Inferior parietal cortex (tissue), 1 donor: ENCODE data around the gene ZNF70.
"Not testable (repeated sequence)": the region's sequence is repeated elsewhere in the genome, so short reads cannot be mapped to it uniquely, and the experiment has no call there.

ENCODE experiments used
- DNase-seq: peaks from one replicate; pipeline ENCODE4 v3.0.0-alpha.2; 2016; ENCODE audit errors: extremely low spot score

The ZNF70 gene

GRCh38 chr22:23756891-23757290 lies 6.0 kb upstream of the ZNF70 start:
- DNase-seq, result no peak

DNA sequence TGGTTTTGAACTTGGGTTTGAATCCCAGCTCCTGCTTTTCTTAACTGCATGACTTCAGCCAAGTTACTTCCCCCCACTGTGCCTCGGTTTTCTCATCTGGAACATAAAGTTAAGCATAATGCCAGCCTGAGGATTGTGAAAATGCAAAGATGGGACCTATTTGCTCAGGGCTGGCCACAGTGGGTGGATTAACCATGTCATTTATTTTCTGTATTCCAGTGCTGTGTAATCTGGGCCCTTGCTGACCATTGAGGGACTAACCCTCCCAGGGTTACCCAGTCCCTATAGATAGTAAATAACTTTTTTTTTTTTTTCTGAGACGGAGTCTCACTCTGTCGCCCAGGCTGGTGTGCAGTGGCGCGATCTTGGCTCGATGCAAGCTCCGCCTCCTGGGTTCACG lies 4.8 kb upstream of the ZNF70 start:
- no peak for DNase-seq

DNA sequence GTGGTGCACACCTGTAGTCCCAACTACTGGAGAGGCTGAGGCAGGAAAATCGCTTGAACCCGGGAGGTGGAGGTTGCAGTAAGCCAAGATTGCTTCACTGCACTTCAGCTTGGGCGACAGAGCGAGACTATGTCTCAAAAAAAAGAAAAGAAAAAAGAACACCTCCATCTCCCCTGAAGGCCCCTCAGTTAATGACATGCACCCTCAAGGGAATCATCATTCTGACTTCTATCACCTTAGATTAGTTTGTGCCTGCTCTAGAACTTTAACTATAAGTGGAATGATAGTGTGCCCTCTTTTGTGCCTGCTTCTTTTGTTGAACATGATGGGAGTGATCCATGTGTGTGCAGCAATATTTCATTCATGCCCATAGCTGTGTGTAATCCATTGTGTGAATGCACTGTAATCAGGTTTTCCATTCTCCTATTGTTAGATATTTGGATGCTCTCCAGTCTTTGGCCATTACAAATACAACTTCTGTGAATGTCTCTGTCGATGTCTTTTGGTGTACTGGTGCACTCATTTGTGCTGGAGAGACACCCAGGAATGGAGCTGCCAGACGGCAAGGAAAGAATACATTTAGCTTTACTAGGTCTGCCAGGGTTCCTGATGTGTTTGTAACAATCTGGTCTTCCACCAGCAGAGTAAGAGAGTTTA lies 4.2 kb upstream of the ZNF70 start:
- DNase-seq, result peak; percentile 75

- DNase-seq, result no peak
These were observed 3.5 kb upstream of the ZNF70 start, which contains the start of gene VPREB3 for GRCh38 chr22:23754220-23754919. VPREB3 (minus strand) TSS chr22:23754425; CDS start chr22:23754363, 62 bp downstream.

DNA sequence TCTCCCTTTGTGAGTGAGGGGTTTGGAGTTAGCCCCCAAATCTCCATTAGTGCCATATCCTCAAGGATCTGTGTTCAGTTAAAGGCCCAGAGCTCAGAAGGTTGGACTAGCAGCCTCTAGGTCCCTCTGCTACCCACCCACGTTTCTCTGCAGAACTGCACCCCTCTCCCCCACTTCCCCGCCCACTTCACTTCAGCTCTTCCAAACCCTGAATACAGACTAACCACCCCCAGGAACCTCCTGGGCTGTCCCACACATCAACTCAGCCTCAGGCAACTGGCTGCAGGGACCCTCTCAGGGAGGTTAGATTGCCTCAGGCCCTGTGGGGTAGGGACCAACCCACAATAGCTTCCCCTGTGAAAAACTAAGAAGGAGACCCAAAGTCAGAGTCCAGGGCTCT lies 2.5 kb upstream of the ZNF70 start:
- no peak for DNase-seq

DNA sequence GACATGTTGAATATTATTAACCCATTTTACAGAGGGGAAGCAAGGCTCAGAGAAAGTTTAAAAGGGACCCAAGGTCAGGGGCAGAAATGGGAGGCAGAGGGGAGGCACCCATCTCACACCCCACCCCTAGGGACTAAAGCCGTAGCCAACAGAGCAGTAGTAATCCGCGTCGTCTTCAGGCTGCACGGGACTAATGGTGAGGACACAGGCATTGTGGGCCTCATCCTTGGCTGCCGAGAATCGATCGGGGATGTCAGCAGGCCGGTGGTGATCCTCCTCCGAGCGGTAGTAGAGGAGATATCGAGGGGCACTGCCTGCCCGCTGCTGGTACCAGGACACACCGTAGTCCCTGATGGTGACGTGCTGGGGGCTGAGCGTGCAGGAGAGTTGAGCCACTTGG lies 1.8 kb upstream of the ZNF70 start:
- no peak for DNase-seq

GRCh38 chr22:23752090-23752691 lies 1.3 kb upstream of the ZNF70 start:
- DNase-seq, result no peak

GRCh38 chr22:23751441-23751996 lies 607 bp upstream of the ZNF70 start:
- peak; percentile 9 for DNase-seq

GRCh38 chr22:23750367-23750713 lies 572 bp downstream of the ZNF70 start:
- peak; percentile 9 for DNase-seq

DNA sequence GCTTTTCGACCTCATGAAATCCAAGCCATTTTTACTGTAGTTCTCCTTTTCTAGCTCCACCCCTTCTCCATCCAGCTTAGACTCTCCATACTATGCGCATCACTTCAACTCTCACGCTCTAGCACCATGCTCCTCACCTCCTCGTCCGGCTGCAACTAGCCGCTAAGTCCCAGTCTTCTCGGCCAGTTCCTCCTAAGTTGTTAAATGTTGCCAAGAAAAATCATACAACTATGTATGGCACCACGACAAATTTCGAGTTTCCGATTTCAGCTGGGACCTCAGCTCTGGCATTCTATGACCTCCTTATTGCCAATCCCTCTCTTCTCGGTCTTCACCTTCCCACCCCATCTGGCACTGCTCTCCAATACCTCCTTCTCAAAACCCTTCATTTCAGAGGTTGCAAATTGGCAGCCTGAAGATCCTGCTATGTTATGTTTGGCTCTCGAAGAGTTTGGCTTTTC lies 1.0 kb downstream of the ZNF70 start:
- no peak for DNase-seq

DNA sequence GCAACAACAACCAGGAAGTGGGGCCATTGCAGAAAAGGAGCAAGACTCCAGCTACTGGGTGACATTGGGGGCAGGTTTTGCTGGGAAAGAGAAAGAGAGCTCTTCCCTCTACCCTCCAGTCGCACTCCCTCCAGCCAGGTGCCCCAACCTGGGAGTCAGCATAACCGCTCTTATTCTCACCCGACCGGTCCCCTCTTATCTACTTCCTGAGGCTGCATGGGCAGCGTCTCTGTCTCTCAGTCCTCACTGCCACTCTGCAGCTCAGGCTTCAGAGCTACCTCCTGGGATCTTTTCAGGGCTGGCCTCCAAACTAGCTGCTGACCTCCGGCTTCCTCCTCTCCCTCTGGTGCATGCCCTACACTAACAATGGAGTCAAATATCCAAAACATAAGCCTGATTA lies 5.1 kb downstream of the ZNF70 start:
- DNase-seq, result no peak

DNA sequence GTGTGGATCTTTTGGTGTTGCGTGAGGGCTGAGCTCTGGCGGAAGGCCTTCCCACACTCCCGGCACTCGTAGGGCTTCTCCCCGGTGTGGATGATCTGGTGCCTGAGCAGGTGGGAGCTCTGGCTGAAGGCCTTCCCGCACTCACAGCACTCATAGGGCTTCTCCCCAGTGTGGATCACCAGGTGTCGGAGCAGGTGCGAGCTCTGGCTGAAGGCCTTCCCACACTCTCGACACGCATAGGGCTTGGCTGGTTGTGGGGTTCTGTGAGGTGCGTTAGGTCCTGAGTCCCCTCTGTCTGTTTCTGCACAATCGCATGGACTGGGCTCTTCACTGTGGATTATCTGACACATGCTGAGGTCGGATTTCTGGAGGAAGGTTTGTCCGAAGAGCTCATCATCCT lies 6.4 kb downstream of the ZNF70 start:
- no peak for DNase-seq

GRCh38 chr22:23744001-23744400 lies 6.9 kb downstream of the ZNF70 start:
- DNase-seq, result no peak

- peak; percentile 13 for DNase-seq
These were observed 7.6 kb downstream of the ZNF70 start for GRCh38 chr22:23743303-23743705.

DNA sequence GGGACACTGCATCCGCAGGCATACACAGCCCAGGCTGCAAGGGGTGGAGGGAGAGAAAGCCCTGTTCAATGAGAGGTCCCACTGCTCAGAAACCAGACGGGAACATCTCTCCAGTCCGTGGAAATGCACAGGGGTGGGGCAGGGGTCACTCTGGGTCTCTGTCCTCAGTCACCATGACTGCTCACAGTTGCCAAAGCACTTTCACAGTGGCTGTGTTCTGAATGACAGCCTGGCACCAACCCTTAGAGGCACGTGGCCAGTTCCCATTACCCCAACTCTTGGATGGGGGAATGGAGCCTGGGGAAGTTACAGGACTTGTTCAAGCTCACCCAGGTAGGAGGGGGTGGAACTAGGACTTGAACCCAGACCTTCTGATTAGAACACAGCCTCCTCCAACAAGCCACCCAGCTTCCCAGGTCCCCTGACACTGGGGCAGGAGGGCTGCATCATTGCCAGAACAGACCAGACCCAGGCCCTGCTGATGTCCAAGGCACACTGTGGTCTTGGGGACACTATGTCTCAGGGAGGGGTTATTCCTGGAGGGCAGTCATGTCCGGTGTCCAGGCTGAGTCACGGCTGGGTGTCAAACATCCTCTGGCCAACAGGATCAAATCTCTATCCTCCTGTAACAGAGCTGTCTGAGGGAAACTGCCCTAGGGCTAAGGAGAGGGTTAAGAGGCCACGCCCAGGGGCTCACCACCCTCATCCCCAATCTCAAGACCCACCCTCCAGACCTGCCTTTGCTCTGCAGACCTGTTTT lies 8.2 kb downstream of the ZNF70 start:
- DNase-seq, result no peak

GRCh38 chr22:23737696-23738095 lies 13.2 kb downstream of the ZNF70 start:
- DNase-seq, result no peak

- not testable (repeated sequence) for DNase-seq
These were observed 22.8 kb downstream of the ZNF70 start for GRCh38 chr22:23728108-23728507.

DNA sequence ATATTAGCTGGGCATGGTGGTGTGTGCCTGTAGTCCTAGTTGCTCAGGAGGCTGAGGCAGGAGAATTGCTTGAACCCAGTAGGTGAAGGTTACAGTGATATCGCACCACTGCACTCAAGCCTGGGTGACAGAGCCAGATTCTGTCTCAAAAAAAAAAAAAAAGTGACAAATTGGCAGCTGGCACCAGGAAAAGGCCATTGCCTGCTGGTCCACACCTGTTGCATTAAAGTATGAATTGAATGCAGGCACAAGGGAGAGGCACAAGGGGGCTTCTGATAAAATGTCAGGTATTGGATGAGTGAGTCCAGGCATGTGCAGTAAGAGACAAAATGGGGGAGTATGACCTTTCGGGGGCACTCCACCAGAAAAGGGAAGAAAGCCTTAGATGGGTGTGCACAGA lies 28.2 kb downstream of the ZNF70 start:
- DNase-seq, result no peak

GRCh38 chr22:23722160-23722559 lies 28.8 kb downstream of the ZNF70 start:
- no peak for DNase-seq

DNA sequence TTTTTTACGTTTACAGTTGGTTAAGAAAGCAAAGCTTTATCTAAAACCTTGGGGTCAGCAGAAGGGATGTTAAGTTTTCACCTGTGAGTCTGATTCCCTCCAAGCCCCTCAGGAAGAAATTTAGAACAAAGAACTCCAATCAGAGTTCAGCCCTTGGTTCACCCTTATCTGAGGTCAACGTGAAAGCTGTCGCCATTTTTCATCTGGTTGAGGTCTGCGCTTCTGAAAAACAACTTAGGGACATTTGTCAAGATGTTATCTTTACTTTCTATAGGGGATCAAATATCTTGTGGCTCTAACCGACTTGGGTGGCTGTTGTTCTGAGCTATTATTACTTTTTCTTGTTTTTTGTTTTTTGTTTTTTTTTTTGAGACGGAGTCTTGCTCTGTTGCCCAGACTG lies 30.1 kb downstream of the ZNF70 start:
- DNase-seq, result no peak

- no peak for DNase-seq
These were observed 32.3 kb downstream of the ZNF70 start for GRCh38 chr22:23718371-23719165.
